ENCODE results near the gene PRKAR1B.

Gene PRKAR1B

GRCh38 chr7:655758-656157, 71.3 kb downstream of the PRKAR1B start:
- TF ChIP-seq ZBTB7A (IDR thresholded peaks at IDR 0.05; ENCODE audit: low read depth), result no peak
- no peak for TF ChIP-seq NFIC (IDR thresholded peaks at IDR 0.05)
- TF ChIP-seq FOXM1 (IDR thresholded peaks at IDR 0.05; ENCODE audit: borderline replicate concordance, low read depth), result no peak
- no peak for TF ChIP-seq REST (IDR thresholded peaks at IDR 0.05; ENCODE audit: low read depth)
- no peak for TF ChIP-seq RAD21 (IDR thresholded peaks at IDR 0.05; ENCODE audit: low read depth)
- no peak for TF ChIP-seq TAF1 (IDR thresholded peaks at IDR 0.05; ENCODE audit: low read depth)
- TF ChIP-seq CREB1 (IDR thresholded peaks at IDR 0.05; ENCODE audit: low read depth), result no peak
- TF ChIP-seq EP300 (IDR thresholded peaks at IDR 0.05; ENCODE audit: borderline replicate concordance), result no peak
- TF ChIP-seq MAX (IDR thresholded peaks at IDR 0.05), result no peak
- TF ChIP-seq TEAD4 (IDR thresholded peaks at IDR 0.05), result no peak
- TF ChIP-seq TCF12 (IDR thresholded peaks at IDR 0.05; ENCODE audit: low read depth), result no peak
- no peak for TF ChIP-seq YY1 (IDR thresholded peaks at IDR 0.05; ENCODE audit: low read depth)
- TF ChIP-seq EGR1 (IDR thresholded peaks at IDR 0.05), result no peak
- no peak for TF ChIP-seq USF1 (IDR thresholded peaks at IDR 0.05)
- TF ChIP-seq CEBPB (IDR thresholded peaks at IDR 0.05), result no peak

- no peak for TF ChIP-seq EP300 (IDR thresholded peaks at IDR 0.05; ENCODE audit: borderline replicate concordance)
- TF ChIP-seq YY1 (IDR thresholded peaks at IDR 0.05; ENCODE audit: low read depth), result no peak
- no peak for TF ChIP-seq NFIC (IDR thresholded peaks at IDR 0.05)
- no peak for TF ChIP-seq RAD21 (IDR thresholded peaks at IDR 0.05; ENCODE audit: low read depth)
- no peak for TF ChIP-seq FOXM1 (IDR thresholded peaks at IDR 0.05; ENCODE audit: borderline replicate concordance, low read depth)
- no peak for TF ChIP-seq TAF1 (IDR thresholded peaks at IDR 0.05; ENCODE audit: low read depth)
- no peak for TF ChIP-seq USF1 (IDR thresholded peaks at IDR 0.05)
- TF ChIP-seq CEBPB (IDR thresholded peaks at IDR 0.05), result no peak
- no peak for TF ChIP-seq EGR1 (IDR thresholded peaks at IDR 0.05)
- no peak for TF ChIP-seq TCF12 (IDR thresholded peaks at IDR 0.05; ENCODE audit: low read depth)
- TF ChIP-seq MAX (IDR thresholded peaks at IDR 0.05), result no peak
Observed at GRCh38 chr7:653829-654764, 73.0 kb downstream of the PRKAR1B start.

- TF ChIP-seq CREB1 (IDR thresholded peaks at IDR 0.05; ENCODE audit: low read depth), result no peak
- no peak for TF ChIP-seq MAX (IDR thresholded peaks at IDR 0.05)
- TF ChIP-seq ZBTB7A (IDR thresholded peaks at IDR 0.05; ENCODE audit: low read depth), result no peak
- no peak for TF ChIP-seq YY1 (IDR thresholded peaks at IDR 0.05; ENCODE audit: low read depth)
- TF ChIP-seq NFIC (IDR thresholded peaks at IDR 0.05), result no peak
- no peak for TF ChIP-seq TAF1 (IDR thresholded peaks at IDR 0.05; ENCODE audit: low read depth)
Observed at GRCh38 chr7:652881-653280, 74.2 kb downstream of the PRKAR1B start.

- no peak for TF ChIP-seq EP300 (IDR thresholded peaks at IDR 0.05; ENCODE audit: borderline replicate concordance)
- TF ChIP-seq CREB1 (IDR thresholded peaks at IDR 0.05; ENCODE audit: low read depth), result no peak
- no peak for TF ChIP-seq REST (IDR thresholded peaks at IDR 0.05; ENCODE audit: low read depth)
- no peak for TF ChIP-seq TAF1 (IDR thresholded peaks at IDR 0.05; ENCODE audit: low read depth)
- no peak for TF ChIP-seq TEAD4 (IDR thresholded peaks at IDR 0.05)
- TF ChIP-seq EGR1 (IDR thresholded peaks at IDR 0.05), result no peak
- TF ChIP-seq YY1 (IDR thresholded peaks at IDR 0.05; ENCODE audit: low read depth), result no peak
- no peak for TF ChIP-seq RAD21 (IDR thresholded peaks at IDR 0.05; ENCODE audit: low read depth)
- TF ChIP-seq USF1 (IDR thresholded peaks at IDR 0.05), result no peak
- no peak for TF ChIP-seq ZBTB7A (IDR thresholded peaks at IDR 0.05; ENCODE audit: low read depth)
- TF ChIP-seq MAX (IDR thresholded peaks at IDR 0.05), result no peak
- no peak for TF ChIP-seq FOXM1 (IDR thresholded peaks at IDR 0.05; ENCODE audit: borderline replicate concordance, low read depth)
- no peak for TF ChIP-seq CEBPB (IDR thresholded peaks at IDR 0.05)
- no peak for TF ChIP-seq TCF12 (IDR thresholded peaks at IDR 0.05; ENCODE audit: low read depth)
- TF ChIP-seq NFIC (IDR thresholded peaks at IDR 0.05), result no peak
Observed at GRCh38 chr7:651032-651728, 75.9 kb downstream of the PRKAR1B start.
